SK-N-SH (cell line): ENCODE results near the gene SF3B1. TPM values are rescaled to one million over a fixed set of nuclear protein-coding genes. Genes with fewer than 3 reads are reported as not detected.

Experiments used
- CTCF ChIA-PET: fragments of 300-600, 350-600 bp; formaldehyde crosslinking; extraction: SDS; loops from one replicate; lab custom pipeline; 2021; lab: Yijun Ruan, JAX
- POLR2A ChIA-PET: fragments of 350-600 bp; sonication (Branson Sonifier 250); formaldehyde crosslinking; extraction: SDS; loops from one replicate; lab custom pipeline; 2020; ENCODE audit warnings: antibody characterized with exemption, inconsistent platforms; lab: Yijun Ruan, JAX
- DNase-seq: peaks from one replicate; pipeline ENCODE4 v3.0.0; 2012
- H2AFZ ChIP-seq: fragments of 200-600 bp; sonication (generic); 2 replicates; pipeline ENCODE4 v1.8.1; 2016; ENCODE audit warnings: antibody characterized with exemption, mild to moderate bottlenecking, low read depth
- H3F3A ChIP-seq: fragments of 200-600 bp; sonication (generic); replicated peaks from 2 replicates; pipeline ENCODE3; 2016; ENCODE audit warnings: antibody characterized with exemption, mild to moderate bottlenecking; ENCODE audit not compliant: insufficient read depth
- H3K27ac ChIP-seq, 2 experiments: fragments of 200-500 bp in 1 of 2; fragments of 200-600 bp in 1 of 2; sonication (Bioruptor generic) in 1 of 2; sonication (generic), shearing (Covaris generic) in 1 of 2; 2 replicates each; pipeline versions ENCODE4 v1.5.1 to v1.6.1; 2014 to 2016; ENCODE audit warnings: low read depth in 2 of 2, inconsistent platforms in 1 of 2, low read length in 1 of 2, mild to moderate bottlenecking in 1 of 2, mixed read lengths in 1 of 2
- H3K27me3 ChIP-seq: fragments of 200-600 bp; sonication (generic), shearing (Covaris generic); 2 replicates; pipeline ENCODE4 v1.6.1; 2016; ENCODE audit warnings: mixed run types; ENCODE audit not compliant: insufficient read depth
- H3K36me3 ChIP-seq, 2 experiments: fragments of 200-500 bp in 1 of 2; fragments of 200-600 bp in 1 of 2; sonication (Bioruptor generic) in 1 of 2; sonication (generic) in 1 of 2; replicated peaks in 1 of 2; 2 replicates each; pipeline versions ENCODE3 to v1.5.1; 2014 to 2016; ENCODE audit warnings: low read length in 1 of 2, mild to moderate bottlenecking in 1 of 2; ENCODE audit not compliant: insufficient read depth in 2 of 2, control insufficient read depth in 1 of 2
- H3K4me1 ChIP-seq, 2 experiments: fragments of 200-500 bp in 1 of 2; fragments of 200-600 bp in 1 of 2; sonication (Bioruptor generic) in 1 of 2; sonication (generic), shearing (Covaris generic) in 1 of 2; 2 replicates each; pipeline versions ENCODE4 v1.5.1 to v1.6.1; 2014 to 2016; ENCODE audit warnings: low read depth in 1 of 2, low read length in 1 of 2, mixed run types in 1 of 2; ENCODE audit not compliant: insufficient read depth in 2 of 2, control insufficient read depth in 1 of 2
- H3K4me2 ChIP-seq: fragments of 200-600 bp; sonication (generic), shearing (Covaris generic); 2 replicates; pipeline ENCODE4 v1.6.1; 2017; ENCODE audit warnings: mixed run types
- H3K4me3 ChIP-seq, 2 experiments: fragments of 200-500 bp in 1 of 2; fragments of 200-600 bp in 1 of 2; sonication (Bioruptor generic) in 1 of 2; sonication (generic), shearing (Covaris generic) in 1 of 2; 2 replicates each; pipeline versions ENCODE4 v1.5.1 to v1.8.1; 2014 to 2016; ENCODE audit warnings: low read depth in 2 of 2, inconsistent platforms in 1 of 2, low read length in 1 of 2, mild to moderate bottlenecking in 1 of 2, mixed read lengths in 1 of 2, moderate library complexity in 1 of 2
- H3K79me2 ChIP-seq: fragments of 200-600 bp; sonication (generic); 2 replicates; pipeline ENCODE4 v1.8.1; 2017; ENCODE audit warnings: mild to moderate bottlenecking; ENCODE audit not compliant: insufficient read depth
- H3K9ac ChIP-seq: fragments of 200-600 bp; sonication (generic); 2 replicates; pipeline ENCODE4 v1.6.1; 2017; ENCODE audit warnings: mixed run types
- H3K9me2 ChIP-seq: fragments of 200-600 bp; sonication (generic); 2 replicates; pipeline ENCODE4 v1.6.1; 2017; ENCODE audit warnings: mixed run types
- H3K9me3 ChIP-seq: fragments of 200-600 bp; sonication (generic); 2 replicates; pipeline ENCODE4 v1.6.1; 2017; ENCODE audit warnings: mixed run types, mild to moderate bottlenecking, moderate library complexity
- H4K20me1 ChIP-seq: fragments of 200-600 bp; sonication (generic); 2 replicates; pipeline ENCODE4 v1.6.1; 2017; ENCODE audit warnings: mild to moderate bottlenecking, mixed run types; ENCODE audit not compliant: insufficient read depth
- CHD2 ChIP-seq: fragments of 150-350 bp; IDR thresholded peaks from 2 replicates; pipeline ENCODE4 v1.6.1; 2018; ENCODE audit warnings: low read length; ENCODE audit not compliant: partially characterized antibody
- ELF1 ChIP-seq: IDR thresholded peaks from 2 replicates; pipeline ENCODE4 v1.4.0; 2012
- EP300 ChIP-seq, 2 experiments: IDR thresholded peaks; 2 replicates each; pipeline versions ENCODE4 v1.4.0 to v1.6.1; 2012; ENCODE audit warnings: borderline replicate concordance in 1 of 2, low read depth in 1 of 2, low read length in 1 of 2
- FOSL2 ChIP-seq: IDR thresholded peaks from 2 replicates; pipeline ENCODE4 v1.4.0; 2012; ENCODE audit warnings: low read depth, mild to moderate bottlenecking, moderate library complexity, borderline replicate concordance
- GABPA ChIP-seq: IDR thresholded peaks from 2 replicates; pipeline ENCODE4 v1.4.0; 2012; ENCODE audit warnings: low read depth, mild to moderate bottlenecking
- NRF1 ChIP-seq: IDR thresholded peaks from 2 replicates; pipeline ENCODE4 v1.6.1; 2012; ENCODE audit warnings: low read depth, mild to moderate bottlenecking, low read length
- POLR2AphosphoS5 ChIP-seq: IDR thresholded peaks from 2 replicates; pipeline ENCODE4 v1.6.1; 2012; ENCODE audit warnings: low read depth, low read length
- RFX5 ChIP-seq: IDR thresholded peaks from 2 replicates; pipeline ENCODE4 v1.6.1; 2012; ENCODE audit warnings: mild to moderate bottlenecking, improper control_type of control experiment, low read length
- TCF12 ChIP-seq: IDR thresholded peaks from 2 replicates; pipeline ENCODE4 v1.4.0; 2012
- WGBS: methylation state at CpG from one replicate; pipeline ENCODE4 v1.1.6; 2017; ENCODE audit warnings: low lambda C conversion rate; 5-methylcytosine and 5-hydroxymethylcytosine counted together
- polyA plus RNA-seq, 3 experiments: library from polyadenylated mRNA; depleted of rRNA; stranded (reverse); fragments of >200 nt; gene quantifications; 2 replicates each; pipeline ENCODE4 v1.2.3, GENCODE V29; 2012
- TF ChIP-seq, protein P1 (sequence below): fragments of 150-350 bp; IDR thresholded peaks from 2 replicates; pipeline ENCODE4 v1.6.1; 2016; ENCODE audit warnings: mild to moderate bottlenecking, low read depth, low read length
- TF ChIP-seq, protein P2 (sequence below): fragments of 200-600 bp; sonication (generic); IDR thresholded peaks from 2 replicates; pipeline ENCODE4 v1.6.1; 2017; ENCODE audit warnings: antibody characterized with exemption, mild to moderate bottlenecking, moderate library complexity
- TF ChIP-seq, protein P3 (sequence below): IDR thresholded peaks from 2 replicates; pipeline ENCODE4 v1.4.0; 2012; ENCODE audit warnings: low read depth
- TF ChIP-seq, protein P4 (sequence below): IDR thresholded peaks from 2 replicates; pipeline ENCODE4 v1.6.1; 2012; ENCODE audit warnings: mild to moderate bottlenecking, low read depth, low read length, moderate library complexity
- TF ChIP-seq, protein P5 (sequence below): IDR thresholded peaks from 2 replicates; pipeline ENCODE4 v1.4.0; 2012; ENCODE audit warnings: low read depth, borderline replicate concordance

The SF3B1 gene
- polyA plus RNA-seq, 1 of the 3 experiments (the other 2 are of a cell fraction): 162 TPM

DNA sequence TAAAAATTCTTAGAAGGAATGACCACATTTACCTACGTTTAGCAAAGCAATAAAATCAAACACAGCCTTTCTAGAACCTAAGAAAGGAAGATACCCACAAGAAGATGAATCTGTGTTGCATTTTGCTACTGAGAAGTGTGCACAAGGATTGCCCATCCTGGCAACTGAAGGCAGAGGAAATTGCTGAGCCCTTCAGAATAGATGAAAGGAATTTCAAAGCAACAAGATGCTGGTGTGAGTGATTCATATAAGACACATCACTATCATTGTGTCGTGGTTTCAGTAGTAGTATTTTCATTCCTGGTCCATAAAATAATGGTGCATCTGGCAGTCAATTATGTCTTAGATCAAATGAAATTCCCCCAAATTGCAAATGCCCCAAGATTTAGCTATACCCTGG lies 75.9 kb downstream of the SF3B1 start:
- Histone ChIP-seq H3K4me1 (peaks cover 0 to 25% of the 10 kb centered on the region in 2 experiments; a peak in 2 of 4 replicates), H3K4me2 (no peak overlapping the region), H3K36me3 (no peaks in the 10 kb centered on the region), H3K27ac (peak overlapping the region in 1 of 2 experiments; percentile 96; a peak in 2 of 4 replicates)
- 39% methylated on average over 2 of the region's 2 CpGs for WGBS
- DNase-seq: no peak
- TF ChIP-seq CHD2: no peak
- peak; percentile 11; the same call in 1 of the 2 replicates for TF ChIP-seq FOSL2
- no peak for TF ChIP-seq RFX5
- TF ChIP-seq, protein P1, sequence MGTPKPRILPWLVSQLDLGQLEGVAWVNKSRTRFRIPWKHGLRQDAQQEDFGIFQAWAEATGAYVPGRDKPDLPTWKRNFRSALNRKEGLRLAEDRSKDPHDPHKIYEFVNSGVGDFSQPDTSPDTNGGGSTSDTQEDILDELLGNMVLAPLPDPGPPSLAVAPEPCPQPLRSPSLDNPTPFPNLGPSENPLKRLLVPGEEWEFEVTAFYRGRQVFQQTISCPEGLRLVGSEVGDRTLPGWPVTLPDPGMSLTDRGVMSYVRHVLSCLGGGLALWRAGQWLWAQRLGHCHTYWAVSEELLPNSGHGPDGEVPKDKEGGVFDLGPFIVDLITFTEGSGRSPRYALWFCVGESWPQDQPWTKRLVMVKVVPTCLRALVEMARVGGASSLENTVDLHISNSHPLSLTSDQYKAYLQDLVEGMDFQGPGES: no peak
- 0 out of 2 replicates have a peak, but pooled peaks have one; percentile 27 for TF ChIP-seq TCF12
- no peak for TF ChIP-seq NRF1
- no peak for TF ChIP-seq POLR2AphosphoS5
- TF ChIP-seq, protein P2, sequence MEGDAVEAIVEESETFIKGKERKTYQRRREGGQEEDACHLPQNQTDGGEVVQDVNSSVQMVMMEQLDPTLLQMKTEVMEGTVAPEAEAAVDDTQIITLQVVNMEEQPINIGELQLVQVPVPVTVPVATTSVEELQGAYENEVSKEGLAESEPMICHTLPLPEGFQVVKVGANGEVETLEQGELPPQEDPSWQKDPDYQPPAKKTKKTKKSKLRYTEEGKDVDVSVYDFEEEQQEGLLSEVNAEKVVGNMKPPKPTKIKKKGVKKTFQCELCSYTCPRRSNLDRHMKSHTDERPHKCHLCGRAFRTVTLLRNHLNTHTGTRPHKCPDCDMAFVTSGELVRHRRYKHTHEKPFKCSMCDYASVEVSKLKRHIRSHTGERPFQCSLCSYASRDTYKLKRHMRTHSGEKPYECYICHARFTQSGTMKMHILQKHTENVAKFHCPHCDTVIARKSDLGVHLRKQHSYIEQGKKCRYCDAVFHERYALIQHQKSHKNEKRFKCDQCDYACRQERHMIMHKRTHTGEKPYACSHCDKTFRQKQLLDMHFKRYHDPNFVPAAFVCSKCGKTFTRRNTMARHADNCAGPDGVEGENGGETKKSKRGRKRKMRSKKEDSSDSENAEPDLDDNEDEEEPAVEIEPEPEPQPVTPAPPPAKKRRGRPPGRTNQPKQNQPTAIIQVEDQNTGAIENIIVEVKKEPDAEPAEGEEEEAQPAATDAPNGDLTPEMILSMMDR: no peak
- TF ChIP-seq EP300 (IDR thresholded peaks at IDR 0.05; ENCODE audit: borderline replicate concordance in 1 of 2, low read depth in 1 of 2, low read length in 1 of 2): no peak
- TF ChIP-seq, all 33 proteins: peak for 2
- CTCF ChIA-PET: interaction anchor here (0.8 to 1.6 kb wide), 3 partner anchors 9 to 167 kb away, joined by 3 to 7 read pairs (median 4); no protein-coding TSS in a partner anchor
- H3K27me3 ChIP-seq: no peaks in the 10 kb centered on the region
- H3K9ac ChIP-seq: no peak overlapping the region
- H3K79me2 ChIP-seq: no peaks in the 10 kb centered on the region
- no peak overlapping the region for H2AFZ ChIP-seq
- no peaks in the 10 kb centered on the region for H3K9me2 ChIP-seq
- POLR2A ChIA-PET: no interaction called here
- no peak overlapping the region for H3K4me3 ChIP-seq
- H4K20me1 ChIP-seq: no peaks in the 10 kb centered on the region
- no peaks in the 10 kb centered on the region for H3K9me3 ChIP-seq
- peaks cover 20% of the 10 kb centered on the region for H3F3A ChIP-seq

DNA sequence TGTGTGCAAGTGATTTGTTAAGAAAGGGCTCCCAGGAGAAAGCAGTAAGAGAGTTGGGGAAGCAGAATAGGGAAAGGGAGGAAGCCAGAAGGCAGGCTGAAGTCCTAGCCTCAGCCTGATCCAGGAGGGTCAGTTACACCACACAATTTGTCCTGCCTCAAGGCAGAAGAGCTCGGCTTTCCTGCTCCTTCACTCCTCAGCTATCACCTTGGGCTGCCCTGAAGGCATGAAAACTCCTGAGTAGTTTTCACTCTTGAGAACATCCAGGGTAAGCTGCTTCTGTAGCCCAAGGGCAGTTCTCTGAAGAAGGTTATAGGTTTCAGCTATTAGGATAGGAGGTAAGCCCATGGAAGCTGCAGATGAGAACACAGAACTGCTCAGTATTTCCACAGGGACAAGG lies 76.8 kb downstream of the SF3B1 start:
- no peak for DNase-seq
- CTCF ChIA-PET: interaction anchor here (1.0 to 1.7 kb wide), 5 partner anchors 14 to 166 kb away, joined by 4 to 7 read pairs (median 4); no protein-coding TSS in a partner anchor
- WGBS: no CpG with 5 or more reads among the region's 1 CpG
- H3K9me3 ChIP-seq: no peaks in the 10 kb centered on the region
- peaks cover 0 to 25% of the 10 kb centered on the region in 2 experiments; a peak in 2 of 4 replicates for H3K4me1 ChIP-seq
- H3K27ac ChIP-seq: peak overlapping the region in 1 of 2 experiments; percentile 96; a peak in 2 of 4 replicates
- no peak overlapping the region for H3K4me2 ChIP-seq
- H3K79me2 ChIP-seq: no peaks in the 10 kb centered on the region
- POLR2A ChIA-PET: no interaction called here
- H3F3A ChIP-seq: peaks cover 20% of the 10 kb centered on the region
- no peaks in the 10 kb centered on the region for H3K27me3 ChIP-seq
- H3K36me3 ChIP-seq: no peaks in the 10 kb centered on the region
- no peak overlapping the region for H3K4me3 ChIP-seq
- no peak overlapping the region for H2AFZ ChIP-seq
- no peak overlapping the region for H3K9ac ChIP-seq
- no peaks in the 10 kb centered on the region for H4K20me1 ChIP-seq
- H3K9me2 ChIP-seq: no peaks in the 10 kb centered on the region
- TF ChIP-seq GABPA (no peak), TCF12 (no peak), ELF1 (no peak)
- TF ChIP-seq, protein P3, sequence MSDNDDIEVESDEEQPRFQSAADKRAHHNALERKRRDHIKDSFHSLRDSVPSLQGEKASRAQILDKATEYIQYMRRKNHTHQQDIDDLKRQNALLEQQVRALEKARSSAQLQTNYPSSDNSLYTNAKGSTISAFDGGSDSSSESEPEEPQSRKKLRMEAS: no peak
- TF ChIP-seq, protein P4, sequence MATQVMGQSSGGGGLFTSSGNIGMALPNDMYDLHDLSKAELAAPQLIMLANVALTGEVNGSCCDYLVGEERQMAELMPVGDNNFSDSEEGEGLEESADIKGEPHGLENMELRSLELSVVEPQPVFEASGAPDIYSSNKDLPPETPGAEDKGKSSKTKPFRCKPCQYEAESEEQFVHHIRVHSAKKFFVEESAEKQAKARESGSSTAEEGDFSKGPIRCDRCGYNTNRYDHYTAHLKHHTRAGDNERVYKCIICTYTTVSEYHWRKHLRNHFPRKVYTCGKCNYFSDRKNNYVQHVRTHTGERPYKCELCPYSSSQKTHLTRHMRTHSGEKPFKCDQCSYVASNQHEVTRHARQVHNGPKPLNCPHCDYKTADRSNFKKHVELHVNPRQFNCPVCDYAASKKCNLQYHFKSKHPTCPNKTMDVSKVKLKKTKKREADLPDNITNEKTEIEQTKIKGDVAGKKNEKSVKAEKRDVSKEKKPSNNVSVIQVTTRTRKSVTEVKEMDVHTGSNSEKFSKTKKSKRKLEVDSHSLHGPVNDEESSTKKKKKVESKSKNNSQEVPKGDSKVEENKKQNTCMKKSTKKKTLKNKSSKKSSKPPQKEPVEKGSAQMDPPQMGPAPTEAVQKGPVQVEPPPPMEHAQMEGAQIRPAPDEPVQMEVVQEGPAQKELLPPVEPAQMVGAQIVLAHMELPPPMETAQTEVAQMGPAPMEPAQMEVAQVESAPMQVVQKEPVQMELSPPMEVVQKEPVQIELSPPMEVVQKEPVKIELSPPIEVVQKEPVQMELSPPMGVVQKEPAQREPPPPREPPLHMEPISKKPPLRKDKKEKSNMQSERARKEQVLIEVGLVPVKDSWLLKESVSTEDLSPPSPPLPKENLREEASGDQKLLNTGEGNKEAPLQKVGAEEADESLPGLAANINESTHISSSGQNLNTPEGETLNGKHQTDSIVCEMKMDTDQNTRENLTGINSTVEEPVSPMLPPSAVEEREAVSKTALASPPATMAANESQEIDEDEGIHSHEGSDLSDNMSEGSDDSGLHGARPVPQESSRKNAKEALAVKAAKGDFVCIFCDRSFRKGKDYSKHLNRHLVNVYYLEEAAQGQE: no peak
- TF ChIP-seq, protein P5, sequence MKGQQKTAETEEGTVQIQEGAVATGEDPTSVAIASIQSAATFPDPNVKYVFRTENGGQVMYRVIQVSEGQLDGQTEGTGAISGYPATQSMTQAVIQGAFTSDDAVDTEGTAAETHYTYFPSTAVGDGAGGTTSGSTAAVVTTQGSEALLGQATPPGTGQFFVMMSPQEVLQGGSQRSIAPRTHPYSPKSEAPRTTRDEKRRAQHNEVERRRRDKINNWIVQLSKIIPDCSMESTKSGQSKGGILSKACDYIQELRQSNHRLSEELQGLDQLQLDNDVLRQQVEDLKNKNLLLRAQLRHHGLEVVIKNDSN: no peak
- TF ChIP-seq, protein P2: no peak
- TF ChIP-seq, all 33 proteins: peak for 0
